Glomerular endothelial cell (primary cell): ENCODE results near the gene CRB2. TPM values are rescaled to one million over a fixed set of nuclear protein-coding genes. Genes with fewer than 3 reads are reported as not detected.

Source experiments
- DNase-seq: peaks from one replicate; pipeline ENCODE4 v3.0.0-alpha.2; 2011; ENCODE audit warnings: low read depth, low spot score; ENCODE audit errors: extremely low read depth
- total RNA-seq: library from RNA; depleted of rRNA; stranded (reverse); fragments of >200 nt; gene quantifications from 2 replicates; pipeline ENCODE4 v1.2.3, GENCODE V29; 2015

The CRB2 gene
- 0.06 TPM in 1 of 2 replicates, not detected in the other for total RNA-seq

GRCh38 chr9:123355761-123356431 is at the start of gene CRB2:
Gene CRB2, plus strand, starts transcription at chr9:123356197. Its CDS starts 64 bp downstream, at chr9:123356261.
- DNase-seq = no peak

GRCh38 chr9:123309611-123310010 is 46.4 kb upstream of the CRB2 start:
- DNase-seq = no peak

- no peak for DNase-seq
Observed at GRCh38 chr9:123310551-123311249, 45.3 kb upstream of the CRB2 start.

GRCh38 chr9:123311250-123311752 is 44.7 kb upstream of the CRB2 start:
- DNase-seq = no peak

- DNase-seq = no peak
Observed at GRCh38 chr9:123312306-123312877, 43.6 kb upstream of the CRB2 start.

GRCh38 chr9:123314617-123315016 is 41.4 kb upstream of the CRB2 start:
- no peak for DNase-seq

- DNase-seq = no peak
Observed at GRCh38 chr9:123315635-123316034, 40.4 kb upstream of the CRB2 start.

- DNase-seq = no peak
Observed at GRCh38 chr9:123316053-123316718, 39.8 kb upstream of the CRB2 start.

GRCh38 chr9:123318202-123318601 is 37.8 kb upstream of the CRB2 start:
- no peak for DNase-seq

GRCh38 chr9:123318961-123319421 is 37.0 kb upstream of the CRB2 start:
- no peak for DNase-seq

- no peak for DNase-seq
Observed at GRCh38 chr9:123319541-123320339, 36.3 kb upstream of the CRB2 start.

GRCh38 chr9:123320814-123321213 is 35.2 kb upstream of the CRB2 start:
- no peak for DNase-seq

- no peak for DNase-seq
Observed at GRCh38 chr9:123321616-123322272, 34.3 kb upstream of the CRB2 start.

GRCh38 chr9:123322273-123323195 is 33.5 kb upstream of the CRB2 start:
- no peak for DNase-seq

- DNase-seq = no peak
Observed at GRCh38 chr9:123323196-123324013, 32.6 kb upstream of the CRB2 start.

- DNase-seq = no peak
Observed at GRCh38 chr9:123324767-123325183, 31.2 kb upstream of the CRB2 start.

- DNase-seq = no peak
Observed at GRCh38 chr9:123326187-123326586, 29.8 kb upstream of the CRB2 start.

- no peak for DNase-seq
Observed at GRCh38 chr9:123326662-123327093, 29.3 kb upstream of the CRB2 start.
